Endometrium (tissue), 2 donors: ENCODE data around the gene FBXW9.
"Not testable (repeated sequence)": the region's sequence is repeated elsewhere in the genome, so short reads cannot be mapped to it uniquely, and the experiment has no call there.

Experiments
- FAIRE-seq: peaks from 2 replicates; lab custom pipeline; 2012; peaks lifted over from hg19 to GRCh38; lab: Jason Lieb, UNC
- donor health status: control.
- donor health status: control.

The FBXW9 gene

DNA sequence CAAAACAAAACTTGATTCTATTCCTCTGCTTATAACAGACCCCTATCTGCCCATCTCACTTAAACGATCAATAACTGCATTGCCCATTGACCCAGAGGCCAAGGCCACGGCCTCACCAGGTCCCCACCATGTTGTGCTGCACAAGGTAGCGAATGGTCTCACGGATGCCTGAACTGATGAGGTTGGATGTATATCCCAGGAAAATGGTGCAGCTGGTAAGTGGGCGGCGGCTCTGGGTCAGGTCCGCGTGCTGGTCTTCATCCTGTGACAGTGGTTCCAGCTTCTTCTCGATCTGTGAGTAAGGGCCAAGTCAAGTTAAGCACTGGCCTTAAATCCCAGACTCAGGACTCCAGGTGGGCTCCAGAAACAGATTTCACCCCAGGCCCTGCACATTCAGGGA, 16.4 kb downstream of the FBXW9 start:
- FAIRE-seq, result no peak

GRCh38 chr19:12678039-12678438, 18.4 kb downstream of the FBXW9 start:
- not testable (repeated sequence) for FAIRE-seq

DNA sequence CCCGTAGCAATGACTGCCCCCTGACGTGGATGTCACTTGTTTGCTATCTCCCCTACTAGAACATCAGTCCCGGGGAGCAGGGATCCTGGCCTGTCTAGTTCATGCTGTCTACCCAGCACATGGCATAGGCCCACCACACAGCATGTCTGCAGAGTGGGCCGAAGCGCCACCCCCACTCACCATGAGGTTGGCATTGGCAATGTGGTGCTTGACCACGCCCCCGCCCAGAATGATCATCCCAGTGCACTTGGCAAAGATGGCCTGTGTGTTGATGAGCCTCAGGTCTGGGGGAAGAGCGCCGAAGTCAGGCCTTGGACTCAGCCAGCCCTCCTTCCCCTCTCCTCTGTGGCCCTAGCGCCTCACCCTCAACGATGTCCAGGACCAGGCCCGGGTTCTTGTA, 19.5 kb downstream of the FBXW9 start:
- no peak for FAIRE-seq

DNA sequence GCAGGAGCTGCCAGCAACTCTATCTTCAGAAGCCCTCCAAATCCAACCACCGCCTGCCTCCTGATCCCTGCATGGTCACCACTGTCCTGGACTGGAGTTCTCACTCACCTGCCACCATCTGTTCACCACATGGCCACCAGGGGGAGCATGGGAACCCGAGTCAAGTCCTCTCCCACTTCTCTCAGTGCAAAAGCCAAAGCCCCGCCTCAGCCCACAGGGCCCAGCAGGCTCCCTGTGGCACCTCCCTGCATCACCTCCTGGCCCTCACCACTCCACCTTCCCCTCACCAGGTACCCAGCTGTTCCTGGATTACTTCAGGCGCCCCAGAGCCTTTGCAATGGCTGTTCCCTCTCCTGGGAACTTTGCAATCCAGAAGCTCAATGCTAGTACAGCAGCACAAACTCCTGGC, 20.0 kb downstream of the FBXW9 start:
- FAIRE-seq, result no peak

DNA sequence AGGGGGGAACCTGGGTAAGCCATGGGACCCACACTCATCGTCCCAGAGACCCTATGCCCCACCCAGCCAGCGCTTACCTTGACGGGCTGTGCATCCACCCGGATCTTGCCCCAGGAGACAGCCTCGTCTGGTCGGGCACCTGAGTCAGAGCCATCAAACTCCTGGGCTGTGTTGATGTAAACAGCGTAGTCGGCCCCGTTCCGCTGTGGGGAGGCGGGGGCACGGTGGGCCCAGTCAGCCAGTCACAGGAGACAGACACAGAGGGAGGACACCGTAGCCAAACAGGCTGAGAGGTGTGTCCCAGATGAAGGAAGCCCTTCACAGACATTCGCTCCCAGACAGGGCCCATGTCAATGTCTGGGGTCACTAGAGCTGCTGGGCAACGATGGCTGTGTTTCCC, 20.5 kb downstream of the FBXW9 start:
- FAIRE-seq, result no peak

DNA sequence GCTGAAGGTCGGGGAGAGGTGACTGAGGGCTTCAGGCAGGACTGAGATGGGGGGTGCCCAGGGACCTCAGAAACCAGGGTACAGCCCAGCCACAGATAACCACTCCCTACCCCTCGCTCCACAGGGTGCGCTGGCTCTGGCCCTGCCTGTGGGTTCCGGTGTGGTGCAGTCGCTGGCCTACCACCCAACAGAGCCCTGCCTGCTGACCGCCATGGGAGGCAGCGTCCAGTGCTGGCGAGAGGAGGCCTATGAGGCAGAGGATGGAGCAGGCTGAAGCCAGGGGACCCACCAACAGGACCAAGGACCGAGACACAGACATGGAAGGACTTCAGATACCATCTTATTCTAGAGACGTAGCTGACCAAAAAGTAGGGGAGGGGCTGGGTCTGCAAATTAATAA, 21.0 kb downstream of the FBXW9 start:
- FAIRE-seq, result no peak

GRCh38 chr19:12672744-12673143, 23.7 kb downstream of the FBXW9 start:
- FAIRE-seq, result no peak

GRCh38 chr19:12670159-12670928, 26.1 kb downstream of the FBXW9 start:
- no peak for FAIRE-seq

GRCh38 chr19:12669270-12670158, 26.9 kb downstream of the FBXW9 start:
- no peak for FAIRE-seq

GRCh38 chr19:12668932-12669269, 27.5 kb downstream of the FBXW9 start:
- FAIRE-seq, result no peak

DNA sequence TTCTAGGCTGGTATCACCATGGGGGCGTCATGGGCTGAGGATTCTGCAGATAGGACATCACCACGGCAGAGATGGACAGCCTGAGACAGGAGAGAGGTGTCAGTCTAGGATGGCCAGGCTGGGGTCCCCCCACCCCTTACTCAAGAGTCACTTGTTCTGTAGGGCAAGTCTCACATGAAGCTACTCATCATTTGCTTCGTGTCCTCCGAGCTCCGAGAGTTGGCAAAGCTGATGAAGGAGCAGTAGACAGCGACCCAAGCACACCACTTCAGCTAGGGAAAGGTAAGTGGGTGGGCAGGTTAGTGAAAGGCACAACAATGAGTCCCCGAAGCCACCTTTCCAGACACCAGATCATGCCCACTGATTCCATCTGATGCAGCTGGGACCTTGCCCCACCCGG, 28.1 kb downstream of the FBXW9 start:
- FAIRE-seq, result no peak

GRCh38 chr19:12667731-12668302, 28.6 kb downstream of the FBXW9 start:
- FAIRE-seq, result no peak

GRCh38 chr19:12666265-12667048, 30.0 kb downstream of the FBXW9 start, which contains the start of the genes MAN2B1 and WDR83:
Gene MAN2B1, minus strand, starts transcription at chr19:12666742. Its CDS starts 41 bp downstream, at chr19:12666701.
Gene WDR83, plus strand, starts transcription at chr19:12666807. Its CDS starts 2,984 bp downstream, at chr19:12669791.
- FAIRE-seq, result no peak

DNA sequence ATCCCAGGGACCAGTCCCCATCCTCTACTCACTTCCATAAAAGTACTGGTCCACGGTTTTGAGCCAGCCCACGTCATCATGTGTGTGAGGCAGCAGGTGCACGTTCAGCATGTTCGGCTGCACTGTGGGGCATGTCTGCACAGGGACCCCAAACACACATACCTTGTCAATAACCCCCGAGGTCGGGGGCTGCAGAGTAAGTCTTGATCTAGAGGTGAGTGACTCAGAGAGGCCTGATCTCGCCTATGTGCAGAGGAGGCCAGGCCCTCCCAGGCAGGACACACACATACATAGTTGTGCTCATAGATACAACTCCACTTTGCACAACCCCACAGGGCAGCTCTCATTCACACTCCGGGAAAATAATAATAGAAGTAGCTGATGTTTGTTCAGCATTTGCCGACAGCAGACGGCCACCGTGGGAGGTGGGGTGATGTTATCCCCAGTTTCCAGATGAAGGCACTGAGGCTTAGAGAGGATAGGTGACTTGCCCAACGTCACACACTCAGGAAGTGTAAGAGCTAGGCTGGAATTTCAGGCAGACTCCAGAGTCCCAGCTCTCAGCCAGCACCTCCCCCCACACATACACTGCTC, 30.7 kb downstream of the FBXW9 start:
- FAIRE-seq, result no peak

DNA sequence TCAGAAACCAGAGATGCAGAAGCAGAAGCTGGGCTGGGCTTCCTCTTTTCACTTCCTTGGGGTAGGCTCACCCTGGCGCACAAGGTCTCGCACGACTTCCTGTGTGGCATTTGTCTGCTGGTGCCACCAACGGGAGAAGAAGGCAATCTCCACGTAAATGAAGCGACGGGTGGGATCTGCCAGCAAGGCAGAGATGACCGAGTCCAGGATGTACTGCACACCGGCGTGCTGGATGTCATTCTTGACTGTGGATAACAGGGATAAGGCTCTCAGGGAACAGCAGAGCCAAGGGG, 31.2 kb downstream of the FBXW9 start:
- no peak for FAIRE-seq

GRCh38 chr19:12664406-12665280, 31.8 kb downstream of the FBXW9 start:
- no peak for FAIRE-seq

- FAIRE-seq, result no peak
These were observed 35.5 kb downstream of the FBXW9 start for GRCh38 chr19:12660980-12661379.

DNA sequence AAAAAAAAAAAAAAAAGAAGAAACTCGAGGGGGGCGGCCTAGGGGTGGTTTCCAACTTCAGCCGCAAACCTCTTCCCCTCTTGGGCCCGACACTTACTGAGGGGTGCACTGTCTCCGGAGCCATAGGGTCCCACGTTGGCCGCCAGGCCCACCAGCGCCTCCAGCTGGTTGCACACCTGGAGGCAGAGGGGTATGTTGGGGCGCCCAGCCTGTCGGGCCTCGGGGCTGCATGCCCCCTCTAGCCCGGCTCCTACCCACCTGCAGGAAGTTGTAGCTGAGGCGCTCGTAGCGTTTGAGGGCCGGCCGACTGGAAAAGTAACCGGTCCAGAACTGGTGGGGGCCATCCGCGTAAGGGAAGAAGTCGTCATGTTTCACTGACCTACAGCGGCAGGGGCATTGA, 38.5 kb downstream of the FBXW9 start:
- FAIRE-seq, result no peak

DNA sequence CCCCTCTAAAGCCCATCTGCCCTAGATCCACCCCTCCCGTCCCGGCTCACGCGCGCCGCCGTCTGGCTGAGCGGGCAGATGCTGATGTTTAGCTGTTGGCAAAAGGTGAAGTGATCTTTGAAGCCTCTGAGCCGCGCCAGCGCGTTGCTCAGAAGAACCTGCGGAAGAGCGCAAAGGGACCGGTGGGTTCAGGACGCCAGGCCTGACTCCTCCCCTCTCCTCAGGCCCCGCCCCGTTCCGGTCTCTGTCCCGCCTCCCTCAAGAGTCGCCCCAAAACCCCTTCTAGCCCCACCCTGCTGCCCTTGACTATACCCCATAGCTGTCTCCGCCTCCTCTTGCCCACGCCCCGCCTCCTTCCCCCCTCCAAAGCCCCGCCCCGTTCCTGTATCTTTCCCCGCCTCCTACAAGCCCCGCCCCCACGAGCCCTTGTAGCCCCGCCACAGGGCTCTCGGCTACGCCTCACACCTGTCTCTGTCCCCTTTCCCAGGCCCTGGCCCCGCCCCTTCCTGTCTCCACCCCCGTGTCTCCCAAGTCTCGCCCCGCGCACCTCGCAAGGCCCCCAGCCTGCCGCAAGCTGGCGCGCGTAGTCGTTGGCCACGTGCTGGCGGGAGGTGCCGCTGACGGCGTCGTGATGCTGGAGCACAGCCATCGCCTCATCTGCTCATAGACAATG, 39.4 kb downstream of the FBXW9 start:
- FAIRE-seq, result no peak

DNA sequence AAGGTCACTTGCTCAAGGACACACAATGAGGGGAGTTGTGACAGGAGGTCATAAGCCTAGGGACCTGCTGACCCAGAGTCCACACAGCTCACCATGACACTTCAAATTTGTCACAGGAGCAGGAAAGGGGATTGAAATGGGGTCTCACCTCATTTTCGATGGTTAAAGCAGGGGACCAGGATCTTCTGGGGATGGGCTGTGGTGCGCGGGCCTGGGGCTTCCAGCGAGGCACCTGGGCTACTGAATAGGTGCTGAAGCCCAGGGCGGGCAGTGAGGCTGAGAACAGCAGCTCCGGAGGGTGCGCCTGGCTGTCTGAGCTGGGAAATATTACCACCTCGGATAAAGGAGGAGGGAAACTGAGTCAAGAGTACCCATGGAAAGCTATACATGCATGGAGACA, 40.9 kb downstream of the FBXW9 start:
- no peak for FAIRE-seq
